Uterus (tissue), 2 donors: ENCODE measurements around the gene TFF2.

Source experiments
- POLR2A ChIP-seq, 2 donors: fragments of 450-650 bp; IDR thresholded peaks; one replicate each; pipeline ENCODE4 v1.6.1; 2016; ENCODE audit warnings: antibody characterized with exemption in 2 of 2, mild to moderate bottlenecking in 1 of 2, moderate library complexity in 1 of 2
- TF ChIP-seq, protein P1 (sequence below), 4 experiments: fragments of 200-600 bp in 2 of 4; fragments of 450-650 bp in 2 of 4; sonication (generic) in 2 of 4; IDR thresholded peaks; one replicate each; pipeline ENCODE4 v1.5.1; 2016 to 2019; ENCODE audit warnings: antibody characterized with exemption in 4 of 4, mild to moderate bottlenecking in 2 of 4, moderate library complexity in 1 of 4

DNA sequence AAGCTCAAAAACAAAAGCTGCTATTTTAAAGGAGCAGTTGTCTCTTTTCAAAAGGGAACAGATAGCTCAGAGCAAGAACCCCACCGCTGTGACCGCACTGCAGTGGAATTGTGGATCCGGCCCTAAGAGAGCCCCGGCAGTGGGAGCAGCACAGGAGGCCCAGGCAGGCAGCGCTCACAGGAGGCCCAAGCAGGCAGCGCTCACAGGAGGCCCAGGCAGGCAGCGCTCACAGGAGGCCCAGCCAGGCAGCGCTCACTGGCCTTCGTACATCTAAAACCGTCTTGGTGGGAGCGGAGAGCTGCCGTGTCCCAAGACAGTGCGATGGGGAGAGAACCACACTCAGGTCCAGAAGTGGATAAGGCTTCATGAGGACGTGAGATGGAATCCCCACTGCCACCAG, 39.6 kb downstream of the TFF2 start:
- TF ChIP-seq, protein P1, sequence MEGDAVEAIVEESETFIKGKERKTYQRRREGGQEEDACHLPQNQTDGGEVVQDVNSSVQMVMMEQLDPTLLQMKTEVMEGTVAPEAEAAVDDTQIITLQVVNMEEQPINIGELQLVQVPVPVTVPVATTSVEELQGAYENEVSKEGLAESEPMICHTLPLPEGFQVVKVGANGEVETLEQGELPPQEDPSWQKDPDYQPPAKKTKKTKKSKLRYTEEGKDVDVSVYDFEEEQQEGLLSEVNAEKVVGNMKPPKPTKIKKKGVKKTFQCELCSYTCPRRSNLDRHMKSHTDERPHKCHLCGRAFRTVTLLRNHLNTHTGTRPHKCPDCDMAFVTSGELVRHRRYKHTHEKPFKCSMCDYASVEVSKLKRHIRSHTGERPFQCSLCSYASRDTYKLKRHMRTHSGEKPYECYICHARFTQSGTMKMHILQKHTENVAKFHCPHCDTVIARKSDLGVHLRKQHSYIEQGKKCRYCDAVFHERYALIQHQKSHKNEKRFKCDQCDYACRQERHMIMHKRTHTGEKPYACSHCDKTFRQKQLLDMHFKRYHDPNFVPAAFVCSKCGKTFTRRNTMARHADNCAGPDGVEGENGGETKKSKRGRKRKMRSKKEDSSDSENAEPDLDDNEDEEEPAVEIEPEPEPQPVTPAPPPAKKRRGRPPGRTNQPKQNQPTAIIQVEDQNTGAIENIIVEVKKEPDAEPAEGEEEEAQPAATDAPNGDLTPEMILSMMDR (IDR thresholded peaks at IDR 0.05), result no peak
- TF ChIP-seq POLR2A (IDR thresholded peaks at IDR 0.05), result no peak
